ENCODE results near the gene ZNF408.
"Not testable (repeated sequence)": the region's sequence is repeated elsewhere in the genome, so short reads cannot be mapped to it uniquely, and the experiment has no call there.

Gene ZNF408

GRCh38 chr11:46698597-46698996 is 2.2 kb upstream of the ZNF408 start:
- no peak for DNase-seq

- DNase-seq = peak; percentile 2
Observed at GRCh38 chr11:46701078-46701654, 335 bp downstream of the ZNF408 start.

GRCh38 chr11:46705070-46705688 is 4.3 kb downstream of the ZNF408 start:
- DNase-seq = no peak

- no peak for DNase-seq
Observed at GRCh38 chr11:46706886-46707285, 6.1 kb downstream of the ZNF408 start.

GRCh38 chr11:46709351-46709750 is 8.5 kb downstream of the ZNF408 start:
- not testable (repeated sequence) for DNase-seq

GRCh38 chr11:46710821-46711269 is 10.0 kb downstream of the ZNF408 start:
- no peak for DNase-seq

- no peak for DNase-seq
Observed at GRCh38 chr11:46711303-46711702, 10.5 kb downstream of the ZNF408 start.

- DNase-seq = no peak
Observed at GRCh38 chr11:46712874-46713576, 12.2 kb downstream of the ZNF408 start.

- DNase-seq = not testable (repeated sequence)
Observed at GRCh38 chr11:46717825-46718154, 17.0 kb downstream of the ZNF408 start.

- DNase-seq = peak; percentile 10
Observed at GRCh38 chr11:46718155-46719019, 17.6 kb downstream of the ZNF408 start.

GRCh38 chr11:46719048-46719542 is 18.3 kb downstream of the ZNF408 start, which contains the start of gene F2:
Gene F2, plus strand, starts transcription at chr11:46719213. Its CDS starts 23 bp downstream, at chr11:46719236.
- no peak for DNase-seq

GRCh38 chr11:46719543-46720218 is 18.9 kb downstream of the ZNF408 start:
- no peak for DNase-seq

GRCh38 chr11:46721286-46721685 is 20.5 kb downstream of the ZNF408 start:
- DNase-seq = no peak

- no peak for DNase-seq
Observed at GRCh38 chr11:46722566-46723358, 21.9 kb downstream of the ZNF408 start.

GRCh38 chr11:46723359-46723680 is 22.5 kb downstream of the ZNF408 start:
- no peak for DNase-seq

- DNase-seq = no peak
Observed at GRCh38 chr11:46724088-46724487, 23.3 kb downstream of the ZNF408 start.

GRCh38 chr11:46725338-46726205 is 24.7 kb downstream of the ZNF408 start:
- no peak for DNase-seq

GRCh38 chr11:46726206-46726862 is 25.5 kb downstream of the ZNF408 start:
- no peak for DNase-seq

GRCh38 chr11:46727952-46728658 is 27.3 kb downstream of the ZNF408 start:
- no peak for DNase-seq

GRCh38 chr11:46728659-46729040 is 27.8 kb downstream of the ZNF408 start:
- no peak for DNase-seq

All from hematopoietic multipotent progenitor cell treated with erythropoietin and hydrocortisone succinate and interleukin-3 and kit ligand, for 8 days (in vitro differentiated cells).